HG02571 (cell line): ENCODE results near the gene PNLIPRP2.

Source experiments
- ATAC-seq: cut with Tn5 transposase; IDR thresholded peaks from one replicate; pipeline ENCODE4 v1.9.1; 2021; ENCODE audit warnings: mild to moderate bottlenecking, moderate library complexity; ENCODE audit not compliant: unreplicated experiment

The PNLIPRP2 gene

GRCh38 chr10:116654816-116655215, 34.1 kb downstream of the PNLIPRP2 start:
- ATAC-seq = no peak

- ATAC-seq = no peak
Measured at GRCh38 chr10:116655568-116655967, 34.8 kb downstream of the PNLIPRP2 start.

DNA sequence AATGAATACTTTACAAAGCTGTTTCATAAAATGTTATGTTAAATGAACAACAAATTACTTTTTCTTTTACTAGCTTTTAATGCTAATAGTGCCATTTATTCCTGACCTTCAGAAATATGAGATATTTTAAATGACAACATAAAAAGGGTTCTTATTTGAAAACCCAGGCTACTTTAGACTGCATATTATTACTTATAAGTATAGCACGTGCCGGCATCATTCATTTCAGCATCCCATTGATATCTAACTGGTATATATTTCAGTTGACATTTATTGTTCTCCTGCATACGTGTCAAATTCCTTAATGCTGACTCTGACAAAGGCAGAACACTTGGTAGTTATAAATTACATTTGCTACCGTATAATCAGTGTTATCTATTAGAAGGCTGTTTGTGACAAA, 35.3 kb downstream of the PNLIPRP2 start:
- ATAC-seq = no peak

DNA sequence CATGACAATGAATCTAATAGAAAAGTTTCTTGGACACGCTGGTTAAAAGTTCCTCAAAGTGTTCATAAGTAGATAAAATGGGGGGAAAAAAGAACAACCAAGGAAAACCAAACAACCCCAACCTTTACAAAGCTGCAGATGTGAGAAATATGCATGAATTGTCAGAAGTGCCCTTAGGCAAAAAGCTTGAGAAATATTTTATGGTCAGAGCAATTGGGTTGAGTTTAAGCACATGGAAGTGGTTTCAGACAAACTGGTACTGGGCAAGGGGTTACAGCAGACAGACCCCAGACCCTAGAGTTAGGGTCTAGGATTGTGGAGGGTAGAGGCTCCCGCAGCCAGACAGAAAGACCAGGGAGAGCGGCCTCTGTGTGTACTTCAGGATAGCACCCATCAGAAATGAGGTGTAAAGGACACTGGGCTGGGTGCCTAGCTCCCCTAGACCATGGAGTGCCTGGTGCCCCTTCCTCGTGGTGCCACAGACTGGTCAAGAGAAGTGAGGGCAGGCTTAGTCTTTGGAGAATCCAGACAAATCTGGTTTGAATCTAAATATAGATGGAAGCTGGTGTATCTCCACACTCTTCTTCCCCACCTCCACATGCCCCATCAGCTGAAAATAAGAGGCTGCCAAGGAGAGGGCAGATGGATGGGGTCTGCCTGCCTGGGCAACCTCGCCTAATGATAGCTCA, 37.3 kb downstream of the PNLIPRP2 start:
- ATAC-seq = no peak

- no peak for ATAC-seq
Measured at GRCh38 chr10:116659049-116659670, 38.4 kb downstream of the PNLIPRP2 start.

DNA sequence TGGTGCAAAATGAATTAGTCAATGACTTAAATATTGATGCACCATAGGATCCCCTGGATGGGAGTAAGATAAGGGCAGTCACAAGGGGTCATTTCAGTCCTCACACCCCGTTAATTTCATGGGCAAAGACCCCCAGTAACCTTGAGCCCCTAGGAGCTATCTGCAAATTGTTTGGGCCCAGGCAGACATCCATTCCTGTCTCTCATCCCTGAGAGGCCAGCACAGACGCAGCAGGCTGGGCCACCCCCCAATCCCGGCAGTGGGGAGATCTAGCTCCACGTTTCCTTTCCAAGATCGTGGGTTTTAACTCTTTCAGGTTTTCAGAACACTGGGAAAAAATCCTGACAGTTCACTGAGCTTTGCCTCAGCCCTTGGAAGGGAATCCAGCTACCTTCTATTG, 40.1 kb downstream of the PNLIPRP2 start:
- ATAC-seq = no peak

GRCh38 chr10:116663342-116663741, 42.6 kb downstream of the PNLIPRP2 start:
- no peak for ATAC-seq

GRCh38 chr10:116664631-116665030, 43.9 kb downstream of the PNLIPRP2 start:
- no peak for ATAC-seq

DNA sequence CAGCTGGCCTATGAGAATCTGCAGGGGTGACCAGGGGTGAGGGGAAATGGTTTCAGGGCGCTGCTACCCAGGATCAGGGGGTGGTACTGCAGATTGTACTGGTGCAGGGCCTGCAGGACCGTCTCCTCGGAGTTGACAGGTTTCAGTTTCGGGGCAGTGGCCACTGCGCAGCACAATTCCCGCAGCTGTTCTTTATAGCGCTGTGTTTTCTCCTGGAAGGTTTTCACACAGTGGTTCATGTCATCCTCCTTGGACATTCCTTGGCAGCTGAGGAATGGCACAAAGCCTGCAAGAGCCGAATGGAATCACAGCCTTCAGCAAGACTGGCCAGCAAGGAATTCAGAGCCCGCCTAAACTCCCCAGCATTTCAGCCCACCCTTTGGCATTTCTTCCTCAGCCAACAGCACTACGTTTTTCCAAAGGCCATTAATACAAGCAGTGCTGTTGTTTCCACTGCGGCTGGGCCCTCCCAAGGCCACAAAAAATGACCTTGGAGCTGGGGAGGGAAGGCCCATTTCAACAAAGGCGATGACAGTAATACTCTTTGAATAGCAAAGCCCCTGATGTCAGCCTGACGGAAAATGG, 44.9 kb downstream of the PNLIPRP2 start:
- ATAC-seq = no peak

DNA sequence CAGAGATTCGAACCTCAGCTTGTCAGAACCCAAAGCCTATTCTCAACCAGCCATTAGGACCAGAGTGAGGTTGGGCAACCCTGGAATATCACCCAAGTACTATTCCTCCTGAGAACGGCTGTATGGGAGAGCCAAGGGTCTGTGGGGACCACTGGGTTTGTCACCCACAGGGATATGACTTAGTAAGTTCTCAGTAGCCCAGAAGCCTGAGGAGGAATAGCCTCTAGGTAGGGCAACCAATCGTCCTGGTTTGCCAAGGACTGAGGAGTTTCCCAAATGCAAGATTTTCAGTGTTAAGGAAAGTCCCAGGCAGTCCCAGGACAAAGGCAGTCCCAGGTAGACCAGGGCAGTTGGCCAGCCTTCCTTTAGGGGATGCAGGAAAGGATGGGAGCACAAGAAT, 46.7 kb downstream of the PNLIPRP2 start:
- no peak for ATAC-seq

DNA sequence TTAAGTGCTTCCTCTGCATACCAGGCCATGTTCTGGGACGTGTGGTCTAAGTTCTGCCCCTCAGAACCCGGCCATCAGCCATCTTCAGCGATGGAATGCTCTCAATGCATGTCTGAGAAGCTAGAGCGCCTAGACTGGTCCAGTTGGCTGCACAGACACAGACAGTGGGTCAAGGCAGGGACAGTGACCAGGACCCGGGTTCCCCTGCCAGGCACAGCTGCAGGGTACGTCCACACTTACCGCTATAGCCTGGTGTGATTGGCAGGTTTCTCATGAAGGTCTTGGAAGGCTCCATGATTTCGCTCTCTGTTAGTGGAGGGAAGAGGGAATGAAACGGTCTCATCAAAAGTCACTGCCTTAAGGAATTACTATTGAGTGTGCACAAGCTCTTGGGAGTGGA, 47.3 kb downstream of the PNLIPRP2 start:
- no peak for ATAC-seq

- ATAC-seq = no peak
Measured at GRCh38 chr10:116668446-116668845, 47.7 kb downstream of the PNLIPRP2 start.

DNA sequence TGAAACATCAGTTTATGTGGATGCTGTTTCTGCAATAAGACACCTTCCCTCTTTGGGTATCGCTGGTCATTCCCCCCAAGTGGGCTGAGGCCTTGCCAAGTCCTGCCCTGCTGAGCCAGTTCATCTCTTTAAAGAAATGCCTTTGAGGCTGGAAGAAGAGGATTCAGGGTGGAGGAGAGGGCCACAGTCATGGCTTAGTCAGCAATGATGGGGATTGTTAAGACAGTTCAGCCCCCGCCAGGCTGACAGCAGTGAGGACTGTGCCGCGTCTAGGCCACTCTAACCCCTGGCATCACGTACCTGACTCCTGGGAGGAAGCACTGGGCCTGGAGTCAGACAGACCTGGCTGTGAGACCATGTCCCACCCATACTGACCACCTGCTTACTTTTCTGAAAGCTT, 48.3 kb downstream of the PNLIPRP2 start:
- ATAC-seq = no peak

DNA sequence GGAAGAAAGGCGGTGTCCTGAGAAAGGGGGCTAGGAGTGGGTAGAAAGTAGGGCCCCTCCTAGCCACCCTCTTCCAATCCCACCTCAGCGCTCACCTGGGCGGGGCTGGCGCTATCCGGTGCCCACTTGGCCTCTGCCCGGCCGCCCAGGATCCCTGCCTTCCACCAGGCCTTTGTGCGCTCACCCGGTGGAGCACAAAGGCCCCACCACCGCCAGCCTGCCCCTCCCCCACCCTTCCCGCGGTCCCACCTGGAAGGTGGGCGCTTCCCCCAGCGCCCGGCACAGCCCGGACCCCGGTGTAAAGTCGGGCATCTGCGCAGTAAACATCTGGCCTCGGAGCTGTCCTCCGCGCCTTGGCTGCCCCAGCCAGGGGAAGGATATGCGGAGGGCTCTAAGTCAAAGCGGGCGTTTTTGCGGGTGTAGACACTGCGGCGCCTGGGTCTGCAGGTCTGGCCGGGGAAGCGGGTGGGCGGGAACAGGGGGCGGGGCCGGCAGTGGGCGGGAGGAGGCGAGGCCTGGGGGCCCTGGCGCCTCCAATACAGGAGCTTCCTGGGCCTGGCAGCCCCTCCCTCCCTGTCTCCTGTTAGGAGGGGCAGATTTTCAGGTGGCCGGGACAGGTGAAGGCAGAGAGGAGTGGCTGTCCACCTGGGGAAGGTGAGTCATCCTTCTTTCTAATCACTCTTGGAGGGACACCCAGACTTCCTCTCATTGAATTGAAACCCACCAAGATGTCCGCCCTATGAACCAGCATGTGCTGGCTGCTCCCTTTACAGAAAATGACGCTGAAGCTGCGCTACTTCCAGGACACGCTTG, 49.3 kb downstream of the PNLIPRP2 start:
- ATAC-seq = no peak

DNA sequence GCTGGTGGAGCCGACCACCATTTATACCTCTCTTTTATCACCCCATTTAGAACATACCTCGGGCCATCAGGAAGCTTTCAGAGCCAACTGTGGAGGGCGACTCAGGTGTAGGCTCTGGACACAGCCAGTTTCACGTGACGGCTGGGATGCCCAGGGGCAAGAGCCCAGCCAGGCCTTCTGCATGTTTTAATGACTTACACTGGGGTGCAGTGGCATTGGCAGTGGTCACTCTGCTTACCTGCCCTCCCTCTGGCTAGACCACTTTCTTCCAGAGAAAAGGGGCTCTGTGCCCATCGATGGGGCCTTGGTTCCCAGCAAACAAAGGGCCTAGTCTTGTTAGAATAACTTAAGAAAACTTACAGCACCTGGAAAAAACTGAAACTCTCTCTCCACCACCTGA, 50.0 kb downstream of the PNLIPRP2 start:
- ATAC-seq = no peak

DNA sequence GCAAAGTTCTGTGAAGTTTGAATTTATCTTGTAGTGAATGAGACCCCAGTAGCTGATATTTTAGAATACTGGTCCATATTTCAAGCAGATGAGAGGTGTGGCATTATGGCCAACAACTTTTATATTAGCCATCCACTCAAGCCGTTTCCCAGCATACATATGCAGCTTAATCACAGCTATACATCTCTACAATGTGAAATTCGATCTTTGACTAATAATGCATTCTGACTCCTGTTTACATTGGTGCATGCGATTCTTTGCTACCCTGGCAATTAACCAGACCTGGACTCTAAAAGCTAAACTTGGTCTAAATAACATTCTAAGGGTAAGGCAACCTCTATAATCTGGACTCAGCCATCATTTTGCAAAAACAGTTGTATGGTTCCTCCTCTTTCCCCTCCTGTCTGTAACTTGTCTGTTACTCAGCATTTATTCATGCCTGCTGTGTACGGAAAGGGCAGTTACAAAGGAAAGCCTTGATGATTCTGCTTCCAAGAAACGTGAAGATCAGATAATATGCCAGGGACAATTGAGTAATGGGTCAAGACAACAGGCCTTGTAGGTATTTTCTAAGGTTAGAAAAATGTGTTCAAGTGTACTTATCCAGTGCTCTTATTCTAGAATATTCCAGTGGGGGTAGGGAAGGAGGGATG, 50.6 kb downstream of the PNLIPRP2 start:
- ATAC-seq = no peak

- no peak for ATAC-seq
Measured at GRCh38 chr10:116672891-116673290, 52.1 kb downstream of the PNLIPRP2 start.

DNA sequence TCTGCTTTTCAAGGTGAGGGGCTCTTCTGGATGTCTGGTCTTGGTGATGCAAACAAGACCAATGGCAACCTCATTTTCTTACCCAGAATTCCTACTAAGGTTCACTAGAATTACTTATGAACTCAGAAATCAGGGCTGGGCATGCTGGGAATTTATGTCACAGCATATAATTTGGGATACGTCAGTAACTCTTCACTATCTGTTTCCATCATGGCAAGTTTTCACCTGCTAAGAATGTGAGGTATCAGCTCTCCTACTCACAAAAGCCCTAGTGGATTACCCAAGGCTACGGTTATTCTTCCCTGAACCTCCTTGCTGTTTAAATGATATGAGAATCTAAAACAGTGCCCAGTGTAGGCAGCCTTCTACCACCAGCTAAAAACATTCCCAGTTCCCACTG, 53.1 kb downstream of the PNLIPRP2 start:
- no peak for ATAC-seq

GRCh38 chr10:116674901-116675423, 54.2 kb downstream of the PNLIPRP2 start:
- no peak for ATAC-seq

DNA sequence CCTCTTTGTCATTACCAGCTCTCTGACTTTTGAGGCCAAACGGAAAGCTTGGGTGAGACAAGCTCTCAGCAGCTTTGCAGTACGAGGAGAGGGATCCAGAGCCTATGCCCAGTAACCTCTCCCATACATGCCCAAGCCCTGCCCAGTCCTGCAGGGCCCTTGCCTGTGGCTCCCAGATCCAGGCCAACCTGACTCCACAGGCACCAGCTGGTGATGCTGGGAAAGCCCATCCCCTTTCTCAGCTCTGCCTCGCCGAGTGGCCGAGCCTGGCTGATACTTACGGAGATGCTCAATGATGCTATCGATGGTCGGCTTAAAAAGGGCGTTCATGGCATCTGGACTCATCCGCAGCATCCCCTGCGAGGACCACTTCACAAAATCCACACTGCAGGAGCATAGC, 55.4 kb downstream of the PNLIPRP2 start:
- ATAC-seq = no peak

DNA sequence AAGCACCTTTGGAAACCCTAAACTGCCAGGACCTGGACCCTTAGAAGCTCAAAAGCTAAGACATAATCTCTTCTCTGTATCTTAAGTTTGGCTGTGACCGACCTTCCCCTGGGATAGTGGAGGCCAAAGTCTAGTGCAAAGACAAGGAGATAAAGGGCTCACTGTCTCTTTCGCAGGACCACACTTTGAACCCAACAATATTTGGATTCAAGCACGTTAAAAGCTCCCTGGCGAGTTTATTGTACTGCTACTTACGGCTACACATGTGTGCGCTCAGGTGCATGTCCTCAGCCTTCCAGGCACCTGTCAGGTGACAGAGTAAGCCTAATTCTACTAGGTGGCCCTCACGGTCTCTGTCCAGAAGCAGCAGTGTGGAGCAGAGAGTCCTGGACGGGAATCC, 55.9 kb downstream of the PNLIPRP2 start:
- no peak for ATAC-seq
